GM23338 (cell line): ENCODE results near the gene PRR11. TPM values are rescaled to one million over a fixed set of nuclear protein-coding genes. Genes with fewer than 3 reads are reported as not detected.
"Not testable (repeated sequence)": the region's sequence is repeated elsewhere in the genome, so short reads cannot be mapped to it uniquely, and the experiment has no call there.

Experiments used
- ATAC-seq: fragments of 200-7000 bp; cut with Tn5 transposase; 3 replicates; pipeline ENCODE4 v1.9.1; 2020
- DNase-seq: peaks from one replicate; pipeline ENCODE4 v3.0.0-alpha.2; 2015; ENCODE audit warnings: low spot score
- H2AFZ ChIP-seq: fragments of 200-600 bp; sonication (generic); 2 replicates; pipeline ENCODE4 v1.8.0; 2016; ENCODE audit warnings: antibody characterized with exemption, mild to moderate bottlenecking, moderate library complexity
- H3F3A ChIP-seq: fragments of 200-600 bp; sonication (generic); replicated peaks from 2 replicates; pipeline ENCODE4 v1.8.0; 2017; ENCODE audit warnings: antibody characterized with exemption, mixed run types, low read depth
- H3K27ac ChIP-seq: fragments of 200-600 bp; sonication (generic); 2 replicates; pipeline ENCODE4 v1.6.1; 2016; ENCODE audit warnings: low read depth
- H3K27me3 ChIP-seq: fragments of 200-600 bp; sonication (generic); 2 replicates; pipeline ENCODE4 v1.8.0; 2016; ENCODE audit warnings: mild to moderate bottlenecking, mixed run types, moderate library complexity; ENCODE audit not compliant: insufficient read depth
- H3K36me3 ChIP-seq: fragments of 200-600 bp; sonication (generic); 2 replicates; pipeline ENCODE4 v1.8.0; 2016; ENCODE audit warnings: mild to moderate bottlenecking; ENCODE audit not compliant: insufficient read depth
- H3K4me1 ChIP-seq: fragments of 200-600 bp; sonication (generic); 2 replicates; pipeline ENCODE4 v1.8.0; 2016; ENCODE audit warnings: mild to moderate bottlenecking, moderate library complexity; ENCODE audit not compliant: insufficient read depth
- H3K4me2 ChIP-seq: fragments of 200-600 bp; sonication (generic); 2 replicates; pipeline ENCODE4 v1.7.1; 2017; ENCODE audit warnings: mixed run types
- H3K4me3 ChIP-seq: fragments of 200-600 bp; sonication (generic); 2 replicates; pipeline ENCODE4 v1.6.1; 2016; ENCODE audit warnings: mixed run types
- H3K79me2 ChIP-seq: fragments of 200-600 bp; sonication (generic); replicated peaks from 2 replicates; pipeline ENCODE4 v1.8.0; 2017; ENCODE audit warnings: mild to moderate bottlenecking; ENCODE audit not compliant: insufficient read depth
- H3K9me2 ChIP-seq: fragments of 200-600 bp; sonication (generic); 2 replicates; pipeline ENCODE4 v1.8.0; 2017; ENCODE audit not compliant: insufficient read depth
- H4K20me1 ChIP-seq: fragments of 200-600 bp; sonication (generic); replicated peaks from 2 replicates; pipeline ENCODE4 v1.8.0; 2017; ENCODE audit warnings: mild to moderate bottlenecking; ENCODE audit not compliant: insufficient read depth
- H3K27ac Mint-ChIP-seq: 2 replicates; pipeline ENCODE4 v1.8.0; 2020; ENCODE audit warnings: inconsistent platforms, mild to moderate bottlenecking, moderate library complexity, mixed read lengths
- H3K27me3 Mint-ChIP-seq: 3 replicates; pipeline ENCODE4 v1.8.0; 2022; ENCODE audit warnings: low read depth, mild to moderate bottlenecking, moderate library complexity, mixed read lengths, inconsistent platforms; ENCODE audit not compliant: insufficient read depth, poor library complexity
- H3K36me3 Mint-ChIP-seq: 3 replicates; pipeline ENCODE4 v1.8.0; 2021; ENCODE audit warnings: low read depth, mild to moderate bottlenecking, inconsistent platforms, moderate library complexity, mixed read lengths
- H3K4me1 Mint-ChIP-seq: 3 replicates; pipeline ENCODE4 v1.8.0; 2020; ENCODE audit warnings: mild to moderate bottlenecking, inconsistent platforms, mixed read lengths
- H3K4me3 Mint-ChIP-seq: 3 replicates; pipeline ENCODE4 v1.8.0; 2021; ENCODE audit warnings: moderate library complexity, mild to moderate bottlenecking, inconsistent platforms, mixed read lengths
- H3K9me3 Mint-ChIP-seq: 3 replicates; pipeline ENCODE4 v1.8.0; 2020; ENCODE audit warnings: moderate library complexity, mild to moderate bottlenecking, inconsistent platforms, mixed read lengths
- CREB1 ChIP-seq: fragments of 250-450 bp; sonication (Bioruptor Pico); IDR thresholded peaks from 2 replicates; pipeline ENCODE4 v1.5.0; 2020; ENCODE audit warnings: low read depth, mild to moderate bottlenecking, moderate library complexity
- EZH2 ChIP-seq: fragments of 200-600 bp; sonication (generic); IDR thresholded peaks from one replicate; pipeline ENCODE4 v1.8.0; 2017; ENCODE audit warnings: antibody characterized with exemption, mild to moderate bottlenecking, low read depth; ENCODE audit not compliant: unreplicated experiment
- EZH2phosphoT487 ChIP-seq: fragments of 200-600 bp; sonication (generic); IDR thresholded peaks from one replicate; pipeline ENCODE4 v1.8.1; 2018; ENCODE audit warnings: antibody characterized with exemption; ENCODE audit not compliant: unreplicated experiment
- JUNB ChIP-seq: IDR thresholded peaks from one replicate; pipeline ENCODE4 v1.6.1; 2016; ENCODE audit warnings: antibody characterized with exemption; ENCODE audit not compliant: unreplicated experiment
- NANOG ChIP-seq: IDR thresholded peaks from 2 replicates; pipeline ENCODE4 v1.6.1; 2016; ENCODE audit warnings: antibody characterized with exemption, borderline replicate concordance
- STAT1 ChIP-seq: IDR thresholded peaks from one replicate; pipeline ENCODE4 v1.6.1; 2016; ENCODE audit warnings: antibody characterized with exemption; ENCODE audit not compliant: unreplicated experiment
- ZNF114 ChIP-seq: fragments of 250-450 bp; sonication (Bioruptor Pico); IDR thresholded peaks from 2 replicates; pipeline ENCODE4 v1.5.0; 2020; ENCODE audit warnings: mild to moderate bottlenecking, moderate library complexity
- ZNF331 ChIP-seq: fragments of 250-450 bp; sonication (Bioruptor Pico); IDR thresholded peaks from 2 replicates; pipeline ENCODE4 v1.5.0; 2020; ENCODE audit warnings: low read depth, mild to moderate bottlenecking, moderate library complexity
- ZNF462 ChIP-seq: fragments of 250-450 bp; sonication (Bioruptor Pico); IDR thresholded peaks from 2 replicates; pipeline ENCODE4 v1.5.0; 2020; ENCODE audit warnings: mild to moderate bottlenecking, moderate library complexity
- polyA plus RNA-seq: library from polyadenylated mRNA; unstranded; fragments of >200 nt; fragmentation: Nextera tagmentation; extraction: Ambion mirVana; gene quantifications from 2 replicates; pipeline ENCODE4 v1.2.1, GENCODE V29; 2016
- total RNA-seq: library from RNA; depleted of rRNA; stranded (reverse); fragments of >200 nt; shearing (Covaris generic); gene quantifications from 2 replicates; pipeline ENCODE4 v1.2.3, GENCODE V29; 2014

PRR11 gene
- total and polyA plus RNA-seq, 2 experiments from 2014 or later = 42.7 to 55.9 TPM

- H3K4me1 Mint-ChIP-seq = no peaks in the 10 kb centered on the region
- ATAC-seq = no peak
These were observed 24.4 kb upstream of the PRR11 start for GRCh38 chr17:59131131-59131530.

GRCh38 chr17:59138339-59138738 lies 17.2 kb upstream of the PRR11 start:
- not testable (repeated sequence) for H3K36me3 ChIP-seq, H3K4me3 Mint-ChIP-seq, H2AFZ ChIP-seq, H3K27me3 Mint-ChIP-seq, H3K27ac Mint-ChIP-seq, H3K4me3 ChIP-seq, H3K4me1 ChIP-seq, H3F3A ChIP-seq, H3K9me3 Mint-ChIP-seq, H3K9me2 ChIP-seq, H3K27me3 ChIP-seq, DNase-seq, H3K4me1 Mint-ChIP-seq, H3K4me2 ChIP-seq, ATAC-seq, H3K36me3 Mint-ChIP-seq
- Histone ChIP-seq H4K20me1 (peaks cover 41% of the 10 kb centered on the region), H3K79me2 (peaks cover 99% of the 10 kb centered on the region), H3K27ac (peak overlapping the region; percentile 50)

More at GRCh38 chr17:59131131-59131530, 24.4 kb upstream of the PRR11 start:
- DNase-seq = no peak
- Mint-ChIP-seq H3K27ac (no peak overlapping the region), H3K27me3 (no peaks in the 10 kb centered on the region), H3K36me3 (peaks cover 29% of the 10 kb centered on the region), H3K9me3 (no peaks in the 10 kb centered on the region), H3K4me3 (no peak overlapping the region)
- peaks cover 80% of the 10 kb centered on the region for H3K79me2 ChIP-seq
- peaks cover 28% of the 10 kb centered on the region for H4K20me1 ChIP-seq
- H3K27me3 ChIP-seq = no peaks in the 10 kb centered on the region
- H3K27ac ChIP-seq = no peak overlapping the region
- H3K36me3 ChIP-seq = peaks cover 12% of the 10 kb centered on the region
- H3K4me3 ChIP-seq = no peak overlapping the region
- no peaks in the 10 kb centered on the region for H3K4me1 ChIP-seq
- no peak overlapping the region for H2AFZ ChIP-seq
- H3K4me2 ChIP-seq = no peak overlapping the region
- TF ChIP-seq EZH2 = no peak
- TF ChIP-seq CREB1 = no peak
- no peaks in the 10 kb centered on the region for H3K9me2 ChIP-seq
- H3F3A ChIP-seq = no peaks in the 10 kb centered on the region

- Histone ChIP-seq H3K4me3 (no peak overlapping the region), H3K4me1 (no peaks in the 10 kb centered on the region), H3F3A (no peaks in the 10 kb centered on the region), H2AFZ (no peak overlapping the region), H3K79me2 (peaks cover 99% of the 10 kb centered on the region), H4K20me1 (peaks cover 45% of the 10 kb centered on the region), H3K4me2 (no peak overlapping the region), H3K36me3 (no peaks in the 10 kb centered on the region; the same call in 1 of the 2 replicates), H3K27ac (no peak overlapping the region), H3K9me2 (no peaks in the 10 kb centered on the region), H3K27me3 (no peaks in the 10 kb centered on the region)
- Mint-ChIP-seq H3K27ac (no peak overlapping the region), H3K27me3 (no peaks in the 10 kb centered on the region), H3K4me3 (no peak overlapping the region), H3K9me3 (no peaks in the 10 kb centered on the region), H3K4me1 (no peaks in the 10 kb centered on the region), H3K36me3 (peaks cover 6% of the 10 kb centered on the region; the same call in 1 of the 3 replicates)
- no peak for ATAC-seq
- DNase-seq = no peak
- no peak for TF ChIP-seq EZH2phosphoT487
- no peak for TF ChIP-seq ZNF462 (CRISPR knock-in tag)
- no peak for TF ChIP-seq JUNB
- TF ChIP-seq ZNF331 (CRISPR knock-in tag) = no peak
- no peak for TF ChIP-seq CREB1
- no peak for TF ChIP-seq ZNF114
- TF ChIP-seq STAT1 = no peak
- no peak for TF ChIP-seq NANOG
These were observed 15.6 kb upstream of the PRR11 start for GRCh38 chr17:59139939-59140338.
